ENCODE measurements around the gene CNTNAP3B.
"Not testable (repeated sequence)": the region's sequence is repeated elsewhere in the genome, so short reads cannot be mapped to it uniquely, and the experiment has no call there.

DNA sequence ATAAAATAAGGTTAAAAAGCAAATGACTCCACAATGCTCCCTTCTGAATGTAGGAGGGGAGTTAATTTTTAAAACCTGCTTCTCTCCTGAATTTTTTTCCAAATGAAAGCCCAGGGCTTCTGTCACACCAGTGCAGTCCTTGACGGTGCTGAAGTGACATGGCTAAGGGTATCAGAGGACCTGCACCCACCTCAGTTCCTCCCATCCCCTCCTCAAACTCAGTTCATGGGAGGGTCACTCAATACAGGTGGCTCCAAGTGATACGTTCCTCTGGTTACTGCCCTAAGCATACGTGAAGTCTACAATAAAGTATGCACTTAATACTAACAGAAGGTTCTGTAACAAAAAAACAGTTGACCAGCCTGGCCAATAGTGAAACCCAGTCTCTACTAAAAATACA, 193.5 kb downstream of the CNTNAP3B start:
- TF ChIP-seq, protein P1, sequence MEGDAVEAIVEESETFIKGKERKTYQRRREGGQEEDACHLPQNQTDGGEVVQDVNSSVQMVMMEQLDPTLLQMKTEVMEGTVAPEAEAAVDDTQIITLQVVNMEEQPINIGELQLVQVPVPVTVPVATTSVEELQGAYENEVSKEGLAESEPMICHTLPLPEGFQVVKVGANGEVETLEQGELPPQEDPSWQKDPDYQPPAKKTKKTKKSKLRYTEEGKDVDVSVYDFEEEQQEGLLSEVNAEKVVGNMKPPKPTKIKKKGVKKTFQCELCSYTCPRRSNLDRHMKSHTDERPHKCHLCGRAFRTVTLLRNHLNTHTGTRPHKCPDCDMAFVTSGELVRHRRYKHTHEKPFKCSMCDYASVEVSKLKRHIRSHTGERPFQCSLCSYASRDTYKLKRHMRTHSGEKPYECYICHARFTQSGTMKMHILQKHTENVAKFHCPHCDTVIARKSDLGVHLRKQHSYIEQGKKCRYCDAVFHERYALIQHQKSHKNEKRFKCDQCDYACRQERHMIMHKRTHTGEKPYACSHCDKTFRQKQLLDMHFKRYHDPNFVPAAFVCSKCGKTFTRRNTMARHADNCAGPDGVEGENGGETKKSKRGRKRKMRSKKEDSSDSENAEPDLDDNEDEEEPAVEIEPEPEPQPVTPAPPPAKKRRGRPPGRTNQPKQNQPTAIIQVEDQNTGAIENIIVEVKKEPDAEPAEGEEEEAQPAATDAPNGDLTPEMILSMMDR (IDR thresholded peaks at IDR 0.05; ENCODE audit: extremely low read depth in 1 of 2, insufficient read depth in 1 of 2, low read depth in 1 of 2, low read length in 2 of 2), result not testable (repeated sequence)
- TF ChIP-seq POLR2A (IDR thresholded peaks at IDR 0.05; ENCODE audit: low read depth, low read length); MYC (IDR thresholded peaks at IDR 0.05; ENCODE audit: low read depth, low read length); POLR2AphosphoS5 (IDR thresholded peaks at IDR 0.05; ENCODE audit: insufficient read depth, low read depth, low read length); EZH2 (IDR thresholded peaks at IDR 0.05; ENCODE audit: borderline replicate concordance, low read depth, low read length, severe bottlenecking); FOS (IDR thresholded peaks at IDR 0.05; ENCODE audit: borderline replicate concordance, insufficient read depth, low read length); JUN (IDR thresholded peaks at IDR 0.05; ENCODE audit: borderline replicate concordance, insufficient read depth, insufficient read length, low read depth): not testable (repeated sequence)
- TF ChIP-seq, protein P2, sequence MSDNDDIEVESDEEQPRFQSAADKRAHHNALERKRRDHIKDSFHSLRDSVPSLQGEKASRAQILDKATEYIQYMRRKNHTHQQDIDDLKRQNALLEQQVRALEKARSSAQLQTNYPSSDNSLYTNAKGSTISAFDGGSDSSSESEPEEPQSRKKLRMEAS (IDR thresholded peaks at IDR 0.05; ENCODE audit: insufficient read depth, insufficient read length), result not testable (repeated sequence)
